GM19468 (cell line): ENCODE measurements around the gene TRMT61B.
A peak's percentile ranks its signal among the peaks of the same experiment; 100 is the strongest.

Experiments used
- ATAC-seq: cut with Tn5 transposase; IDR thresholded peaks from one replicate; pipeline ENCODE4 v1.9.1; 2021; ENCODE audit warnings: mild to moderate bottlenecking, moderate library complexity, moderate number of reproducible peaks; ENCODE audit not compliant: unreplicated experiment; ENCODE audit errors: extremely low read depth

The TRMT61B gene

DNA sequence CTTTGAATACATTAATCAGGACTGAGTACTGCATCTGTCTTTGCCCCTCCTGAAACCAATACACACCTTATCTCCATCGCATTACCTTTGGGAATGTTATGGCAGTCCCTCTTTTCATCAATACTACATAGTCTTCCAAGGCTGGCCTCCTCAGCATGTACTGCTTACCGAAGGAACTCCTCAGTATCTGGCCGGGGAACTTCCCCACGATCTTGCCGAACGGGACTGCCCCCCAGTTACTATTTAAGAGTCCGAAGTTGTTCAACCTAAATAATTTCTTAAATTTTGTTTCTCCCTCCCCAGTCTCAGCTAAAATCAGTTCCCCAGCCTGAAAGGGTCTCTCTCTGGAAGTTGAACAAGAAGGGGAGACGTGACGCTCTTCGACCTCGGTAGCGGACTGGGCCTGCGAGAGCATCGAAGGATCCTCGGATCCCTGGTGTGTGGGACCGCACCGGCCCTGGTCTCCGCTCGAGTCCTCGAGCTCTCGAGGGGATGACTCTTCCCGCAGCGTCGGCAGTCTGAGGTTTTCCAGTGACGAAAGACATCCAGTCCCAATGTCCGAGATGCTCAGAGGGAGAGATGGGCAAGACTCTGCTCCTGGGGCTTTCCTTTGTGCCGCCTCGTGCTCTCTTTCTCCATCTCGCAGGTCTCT is 489 bp downstream of the TRMT61B start:
- no peak for ATAC-seq

DNA sequence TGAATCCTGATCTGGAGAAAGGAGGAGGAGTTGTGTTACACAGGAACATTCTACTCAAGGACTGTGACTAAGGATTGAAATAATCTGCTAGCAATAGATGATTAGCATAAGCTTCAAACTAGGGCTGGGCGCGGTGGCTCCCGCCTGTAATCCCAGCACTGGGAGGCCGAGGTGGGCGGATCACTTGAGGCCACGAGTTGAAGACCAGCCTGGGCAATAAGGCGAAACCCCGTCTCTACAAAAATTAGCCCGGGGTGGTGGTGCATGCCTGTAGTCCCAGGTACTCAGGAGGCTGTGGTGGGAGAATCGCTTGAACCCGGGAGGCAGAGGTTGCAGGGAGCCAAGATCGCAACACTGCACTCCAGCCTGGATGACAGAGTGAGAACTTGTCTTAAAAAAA is 1.5 kb downstream of the TRMT61B start:
- no peak for ATAC-seq

DNA sequence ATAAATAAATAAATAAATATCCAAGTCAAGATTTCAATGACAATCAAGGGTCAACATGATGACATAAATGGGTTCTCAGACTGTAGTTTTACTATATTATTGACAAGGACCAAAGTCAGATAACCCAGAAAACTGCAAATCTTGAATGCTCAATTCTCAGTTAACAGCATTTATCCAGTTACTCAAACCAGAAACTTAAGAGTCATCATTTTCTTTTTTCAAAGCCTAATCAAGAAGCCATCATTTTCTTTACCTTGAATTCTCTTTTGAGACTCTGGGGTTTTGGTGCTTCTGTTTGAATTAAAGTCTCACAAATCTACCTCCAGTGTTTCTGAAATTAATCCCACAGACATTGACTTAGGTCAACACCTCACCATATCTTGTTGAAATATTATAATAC is 14.1 kb downstream of the TRMT61B start:
- no peak for ATAC-seq

DNA sequence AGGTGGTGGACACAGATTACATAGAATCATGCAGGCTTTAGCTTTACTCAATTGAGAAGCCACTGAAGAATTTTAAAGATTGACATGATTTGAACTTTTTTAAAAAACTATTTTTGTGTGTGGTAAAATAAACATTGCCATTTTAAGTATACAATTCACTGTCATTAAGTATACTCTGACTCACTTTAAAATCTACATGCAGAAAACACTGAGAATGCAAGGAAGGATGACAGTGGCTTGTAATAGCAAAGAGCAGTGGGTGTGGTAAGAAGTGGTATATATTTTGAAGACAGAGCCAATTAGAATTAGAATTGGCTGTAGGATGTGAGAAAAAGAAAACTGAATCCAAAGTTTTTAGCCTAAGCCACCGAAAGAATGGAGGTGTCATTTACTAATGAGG is 14.9 kb downstream of the TRMT61B start:
- no peak for ATAC-seq

DNA sequence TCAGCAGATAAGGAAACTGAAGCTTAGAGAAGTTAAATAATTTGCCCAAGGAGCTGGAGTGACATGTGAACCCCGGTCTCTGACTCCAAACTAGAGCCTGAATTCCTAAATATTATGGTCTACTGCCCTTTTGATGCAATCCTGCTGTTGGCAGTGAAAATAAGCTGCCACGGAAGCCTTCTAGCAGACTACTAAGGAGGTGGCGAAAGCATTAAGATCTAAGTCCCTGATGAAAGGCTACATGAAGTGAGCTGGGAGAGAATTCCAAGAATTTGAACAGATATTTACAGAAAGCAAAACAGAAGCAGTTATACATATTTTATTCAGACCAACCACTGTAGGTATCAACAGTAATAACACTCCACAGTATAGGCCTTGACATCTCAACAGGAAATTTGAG is 28.1 kb downstream of the TRMT61B start:
- ATAC-seq: no peak

DNA sequence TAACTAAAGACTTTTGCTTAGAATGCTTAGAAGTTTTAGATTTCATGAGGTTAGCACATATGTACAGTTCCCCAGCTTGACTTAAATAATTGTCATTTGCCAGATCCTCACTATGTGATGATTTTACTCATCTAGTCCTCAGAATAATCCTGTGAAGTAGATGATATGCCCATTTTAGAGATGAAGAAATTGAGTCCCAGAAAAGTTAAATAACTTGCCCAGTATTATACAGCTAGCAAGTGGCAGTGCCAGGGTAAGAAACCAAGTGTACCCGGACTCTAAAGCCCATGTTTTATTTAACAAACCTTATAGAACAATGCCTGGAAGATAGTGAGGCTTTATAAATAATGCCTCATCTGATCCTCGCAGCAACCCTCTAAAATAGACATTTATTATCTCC is 31.1 kb downstream of the TRMT61B start:
- no peak for ATAC-seq

DNA sequence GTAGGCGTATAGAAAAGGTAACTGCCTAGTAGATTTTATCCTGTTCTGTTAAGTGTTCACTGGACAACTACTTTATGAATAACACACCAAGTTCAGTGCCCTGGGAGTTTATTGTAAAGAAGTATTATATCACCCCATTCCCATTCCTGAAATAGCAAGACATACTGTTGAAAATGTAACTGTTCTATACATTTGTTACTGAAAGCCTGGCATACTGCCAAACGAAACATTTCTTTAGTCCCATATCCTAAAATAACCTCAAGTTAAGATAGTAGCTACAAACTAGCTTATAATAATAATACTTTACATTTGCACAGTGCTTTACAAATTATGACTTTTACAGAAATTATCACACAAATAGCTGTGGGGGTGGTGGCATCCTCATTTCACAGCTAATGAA is 34.3 kb downstream of the TRMT61B start:
- ATAC-seq: no peak

DNA sequence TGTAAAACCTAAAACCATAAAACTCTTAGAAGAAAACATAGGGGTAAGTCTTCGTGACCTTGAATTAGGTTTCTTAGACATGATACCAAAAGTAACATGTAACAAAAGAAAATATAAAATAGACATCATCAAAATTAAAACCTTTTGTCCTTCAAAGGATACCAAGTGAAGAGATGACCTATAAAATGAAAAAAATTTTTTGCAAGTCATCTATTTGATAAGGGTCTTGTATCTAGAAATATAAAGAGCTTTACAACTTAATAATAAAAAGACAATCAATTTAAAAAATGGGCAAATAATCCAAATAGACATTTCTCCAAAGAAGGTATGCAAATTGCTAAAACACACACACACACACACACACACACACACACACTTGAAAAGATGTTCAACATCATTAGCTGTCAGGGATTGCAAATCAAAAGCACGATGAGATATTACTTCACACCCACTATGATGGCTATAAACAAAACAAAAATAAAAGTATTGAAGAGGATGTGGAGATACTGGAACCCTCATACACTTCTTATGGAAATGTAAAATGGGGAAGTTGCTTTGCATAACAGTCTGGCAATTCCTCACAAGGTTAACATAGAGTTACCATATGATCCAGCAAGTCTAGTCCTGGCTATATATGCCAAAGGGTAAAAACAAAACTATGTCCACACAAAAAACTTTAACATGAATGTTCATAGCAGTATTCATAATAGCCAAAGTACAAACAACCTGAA is 36.2 kb downstream of the TRMT61B start:
- ATAC-seq: no peak

DNA sequence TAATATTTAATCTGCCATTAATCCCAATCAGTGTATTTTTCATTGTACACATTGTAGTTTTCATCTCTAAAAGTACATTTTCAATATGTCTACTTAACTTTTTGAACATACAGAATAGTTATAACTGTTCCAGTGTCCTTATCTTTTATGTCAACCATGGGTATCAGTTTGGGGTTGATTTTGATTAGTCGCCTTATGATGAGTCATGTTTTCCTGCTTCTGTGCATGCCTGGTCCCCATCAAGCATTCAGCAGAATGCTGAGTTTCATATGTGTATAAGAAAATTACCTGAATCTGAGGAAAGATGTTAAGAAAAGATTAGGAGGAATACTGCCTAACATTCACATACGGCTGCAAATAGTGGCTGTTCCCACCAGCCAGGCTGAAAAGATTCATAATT is 41.7 kb downstream of the TRMT61B start:
- ATAC-seq: no peak

DNA sequence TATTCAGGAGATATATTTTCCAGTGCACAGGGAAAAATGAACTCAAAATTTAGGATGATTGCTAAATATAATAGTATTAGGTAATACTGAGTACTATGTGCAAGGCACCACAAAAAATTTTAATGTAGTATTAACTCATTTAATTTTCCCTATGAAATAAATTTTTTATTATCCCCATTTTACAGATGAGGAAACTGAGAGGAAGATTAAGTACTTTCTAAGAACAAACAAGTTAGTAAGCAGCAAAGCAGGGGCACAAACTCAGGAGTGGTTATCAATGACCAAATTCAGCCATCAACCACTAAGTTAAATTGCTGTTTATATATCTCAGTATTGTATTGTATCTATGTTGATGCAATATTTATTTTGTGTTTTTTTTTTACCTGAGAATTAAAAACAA is 45.2 kb downstream of the TRMT61B start:
- no peak for ATAC-seq

DNA sequence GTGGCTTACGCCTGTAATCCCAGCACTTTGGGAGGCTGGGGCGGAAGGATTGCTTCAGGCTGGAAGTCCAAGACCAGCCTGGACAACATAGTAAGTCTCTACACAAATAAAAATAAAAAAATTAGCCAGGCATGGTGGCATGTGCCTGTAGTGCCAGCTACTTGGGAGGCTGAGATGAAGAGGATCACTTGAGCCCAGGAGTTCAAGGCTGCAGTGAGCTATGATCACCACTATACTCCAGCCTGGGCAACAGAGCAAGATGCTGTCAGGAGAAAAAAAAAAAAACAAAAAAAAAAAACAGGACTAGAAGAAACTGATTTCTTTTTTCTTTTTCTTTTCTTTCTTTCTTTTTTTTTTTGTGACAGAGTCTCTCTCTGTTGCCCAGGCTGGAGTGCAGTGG is 45.9 kb downstream of the TRMT61B start:
- no peak for ATAC-seq

DNA sequence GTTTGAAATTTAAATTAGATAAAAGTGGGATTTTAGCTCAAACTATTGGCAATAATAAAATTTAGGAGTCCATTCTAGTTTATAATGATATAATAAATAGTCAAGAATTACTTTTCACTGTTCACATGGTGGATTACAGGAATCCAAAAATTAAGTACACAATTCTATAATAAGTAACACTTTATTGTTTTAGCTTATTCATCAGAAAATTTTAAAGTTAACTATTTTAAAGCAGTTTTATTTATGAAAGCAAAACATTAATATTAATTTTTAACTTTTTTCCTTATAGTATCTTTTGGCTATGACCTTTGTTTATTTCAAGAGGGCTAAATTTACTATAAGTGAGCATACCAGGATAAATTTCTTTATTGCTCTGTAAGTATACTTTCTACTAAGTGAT is 48.1 kb downstream of the TRMT61B start:
- ATAC-seq: no peak

DNA sequence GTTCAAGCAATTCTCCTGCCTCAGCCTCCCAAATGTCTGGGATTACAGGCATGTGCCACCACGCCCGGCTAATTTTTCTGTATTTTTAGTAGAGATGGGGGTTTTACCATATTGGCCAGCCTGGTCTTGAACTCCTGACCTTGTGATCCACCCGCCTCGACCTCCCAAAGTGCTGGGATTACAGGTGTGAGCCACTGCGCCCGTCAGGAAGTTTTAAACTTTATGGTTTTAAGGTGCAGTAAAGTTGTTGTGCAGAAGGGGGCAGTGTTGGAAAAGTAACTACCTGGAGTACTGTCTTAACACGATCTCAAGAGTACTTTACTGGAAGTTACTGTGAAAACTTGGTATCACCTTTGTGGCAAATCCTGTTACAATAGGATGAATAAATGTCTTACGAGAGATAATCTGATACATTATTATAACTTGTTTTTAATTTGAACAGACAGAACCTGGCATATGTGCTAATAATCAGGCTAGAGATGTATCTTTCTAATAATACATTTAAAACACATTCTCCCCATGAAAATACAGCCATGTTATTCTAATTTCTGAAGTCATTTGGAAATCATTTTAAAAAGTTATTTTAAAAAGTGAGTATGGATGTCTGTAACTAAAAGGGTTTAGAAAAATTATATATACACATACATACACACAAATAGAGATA is 48.7 kb downstream of the TRMT61B start:
- ATAC-seq: no peak

DNA sequence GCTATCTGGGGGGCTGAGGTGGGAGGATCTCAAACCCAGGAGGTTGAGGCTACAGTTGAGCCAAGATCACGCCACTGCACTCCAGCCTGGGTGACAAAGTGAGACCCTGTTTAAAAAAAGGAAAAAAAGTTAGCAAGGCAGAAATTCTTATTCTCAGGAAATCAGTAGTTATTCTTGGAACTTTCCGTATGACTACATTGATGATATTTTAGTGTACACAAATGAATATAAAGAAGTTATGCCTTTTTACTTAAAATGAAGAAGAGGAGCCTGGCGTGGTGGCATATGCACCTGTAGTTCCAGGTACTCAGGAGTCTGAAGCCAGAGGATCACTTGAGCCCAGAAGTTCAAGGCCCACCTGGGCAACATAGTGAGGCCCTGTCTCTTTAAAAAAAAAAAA is 52.1 kb downstream of the TRMT61B start:
- no peak for ATAC-seq

DNA sequence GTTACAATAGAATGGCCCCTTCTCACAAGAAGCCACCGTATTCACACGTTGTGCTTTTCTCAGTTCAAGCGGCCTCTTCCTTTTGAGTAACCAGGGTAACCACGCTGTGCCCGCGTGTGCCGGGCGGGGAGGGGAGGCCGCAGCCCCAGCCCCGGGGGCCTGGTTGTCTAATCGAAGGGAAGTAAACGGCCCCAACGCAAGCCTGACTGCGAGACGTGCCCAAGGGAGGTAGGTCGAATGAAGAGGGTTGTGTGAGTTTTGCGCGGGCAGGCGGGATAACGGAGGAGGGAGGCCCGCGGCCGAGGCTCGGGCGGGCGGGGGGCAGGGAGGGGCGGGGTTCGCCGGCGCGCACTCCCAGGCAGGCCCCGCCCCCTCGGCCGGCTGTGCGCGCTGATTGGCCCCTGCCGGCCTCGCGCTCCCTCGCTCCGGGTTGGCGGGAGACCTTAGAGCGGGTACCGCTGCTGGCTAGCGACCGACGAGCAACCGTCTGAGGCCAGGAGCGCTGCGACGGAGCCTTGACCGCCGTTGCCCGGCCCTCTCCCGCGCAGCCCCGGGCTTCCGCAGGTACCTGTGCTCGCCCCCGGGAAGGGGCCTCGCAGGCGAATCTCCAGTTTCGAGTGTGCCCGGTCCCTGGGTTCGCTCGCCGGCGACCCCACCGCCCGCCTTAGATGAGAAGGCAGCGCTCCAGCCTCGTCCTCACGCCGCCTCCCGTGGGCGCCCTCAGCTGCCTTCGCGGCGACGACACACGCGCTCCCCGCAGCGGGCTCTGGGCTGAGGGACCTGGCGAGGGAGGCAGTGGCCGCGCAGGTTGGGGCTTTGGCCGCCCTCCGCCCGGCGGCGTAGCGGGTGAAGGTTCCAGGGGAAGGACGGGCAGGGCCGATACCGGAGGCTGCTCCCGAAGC is 59.5 kb downstream of the TRMT61B start, which contains the start of gene SPDYA:
Gene SPDYA, plus strand, starts transcription at position 451 of the 902 bp plus-strand sequence. CDS start 5,181 bp downstream, outside the sequence.
- peak; percentile 48 for ATAC-seq

DNA sequence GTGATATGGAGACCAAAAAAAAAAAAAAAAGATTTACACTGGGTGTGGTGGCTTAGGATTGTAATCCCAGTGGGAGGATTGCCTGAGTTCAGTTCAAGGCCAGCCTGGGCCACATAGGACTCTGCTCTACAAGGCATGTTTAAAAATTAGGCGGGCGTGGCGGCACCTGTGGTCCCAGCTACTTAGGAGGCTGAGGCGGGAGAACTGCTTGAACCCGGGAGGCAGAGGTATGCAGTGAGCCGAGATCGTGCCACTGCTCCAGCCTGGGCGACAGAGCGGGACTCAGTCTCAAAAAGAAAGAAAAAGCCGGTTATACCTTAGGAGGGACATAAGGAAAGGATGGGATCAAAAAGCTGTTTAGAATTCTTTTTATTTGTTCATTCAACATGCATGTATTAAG is 60.2 kb downstream of the TRMT61B start:
- ATAC-seq: no peak

DNA sequence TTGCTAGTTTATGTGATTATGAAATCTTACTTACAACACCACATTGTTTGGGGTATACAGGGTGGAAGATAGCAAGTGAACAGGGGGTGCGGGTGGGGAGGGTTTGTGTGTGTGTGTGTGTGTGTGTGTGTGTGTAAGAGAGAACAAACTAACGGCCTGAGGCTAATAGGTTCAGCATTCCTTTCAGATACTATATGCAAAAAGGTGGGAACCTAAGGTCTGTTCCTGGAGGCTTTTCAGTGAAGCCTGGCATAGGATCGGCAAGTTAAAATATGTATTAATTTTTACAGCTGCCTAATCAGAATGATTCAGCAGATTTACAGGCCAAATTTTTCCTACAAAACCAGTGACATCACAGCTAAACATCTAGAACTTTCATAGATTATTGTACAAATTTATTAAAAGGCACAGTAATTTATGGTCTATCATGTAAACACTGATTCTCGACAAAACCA is 67.1 kb downstream of the TRMT61B start:
- ATAC-seq: no peak

DNA sequence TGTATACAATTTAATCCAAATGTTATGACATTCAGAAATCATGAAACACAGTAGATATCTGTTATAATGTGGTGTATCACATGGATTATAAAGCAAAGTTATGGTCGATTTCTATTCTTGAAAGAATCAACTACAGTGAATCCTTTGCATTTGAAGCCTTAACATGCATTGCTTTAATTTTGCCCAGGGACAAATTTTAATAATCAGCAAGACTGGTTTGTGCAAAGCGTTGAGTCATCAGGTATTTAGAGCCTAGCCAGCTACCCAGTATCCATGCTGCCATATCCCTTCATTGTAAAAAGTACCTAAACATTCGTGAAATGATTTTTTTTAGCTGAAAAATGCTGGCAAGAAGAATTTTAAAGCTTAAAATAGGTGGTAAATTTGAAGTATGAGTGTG is 68.4 kb downstream of the TRMT61B start:
- no peak for ATAC-seq
